Progenitor cell of endocrine pancreas (in vitro differentiated cells): Measurements from ENCODE around the gene EPHA5. TPM values are rescaled to one million over a fixed set of nuclear protein-coding genes. Genes with fewer than 3 reads are reported as not detected.

Experiments used
- DNase-seq: peaks from one replicate; pipeline ENCODE4 v3.0.0; 2021; ENCODE audit warnings: low spot score; ENCODE audit not compliant: unreplicated experiment
- H3K27ac Mint-ChIP-seq: 2 replicates; pipeline ENCODE4 v1.8.0; 2021; ENCODE audit warnings: mild to moderate bottlenecking, moderate library complexity, mixed read lengths
- H3K27me3 Mint-ChIP-seq: 2 replicates; pipeline ENCODE4 v1.8.0; 2021; ENCODE audit warnings: mixed read lengths
- H3K36me3 Mint-ChIP-seq: 2 replicates; pipeline ENCODE4 v1.8.0; 2022; ENCODE audit warnings: mixed read lengths; ENCODE audit not compliant: insufficient read depth
- H3K4me1 Mint-ChIP-seq: 2 replicates; pipeline ENCODE4 v1.8.0; 2021; ENCODE audit warnings: low read depth, mixed read lengths
- H3K4me3 Mint-ChIP-seq: 2 replicates; pipeline ENCODE4 v1.8.0; 2021; ENCODE audit warnings: low read depth, mild to moderate bottlenecking, moderate library complexity, mixed read lengths
- H3K9me3 Mint-ChIP-seq: 2 replicates; pipeline ENCODE4 v1.8.0; 2021; ENCODE audit warnings: low read depth, mixed read lengths
- CTCF ChIP-seq: fragments of 200-600 bp; sonication (generic); IDR thresholded peaks from one replicate; pipeline ENCODE4 v1.5.0; 2021; ENCODE audit warnings: antibody characterized with exemption, mild to moderate bottlenecking; ENCODE audit not compliant: unreplicated experiment
- total RNA-seq: library from RNA; stranded (reverse); gene quantifications from 2 replicates; pipeline ENCODE4 v1.2.1, GENCODE V29; 2021

The EPHA5 gene
- total RNA-seq, 1 donor from 2014 or later, result not detected

- Mint-ChIP-seq H3K9me3 (peaks cover 9% of the 10 kb centered on the region), H3K4me3 (no peak overlapping the region), H3K36me3 (no peaks in the 10 kb centered on the region), H3K27ac (no peak overlapping the region), H3K4me1 (no peaks in the 10 kb centered on the region), H3K27me3 (no peaks in the 10 kb centered on the region)
- no peak for TF ChIP-seq CTCF
- DNase-seq, result no peak
Observed at GRCh38 chr4:65515646-65516045, 154.6 kb downstream of the EPHA5 start.

- Mint-ChIP-seq H3K36me3 (no peaks in the 10 kb centered on the region), H3K9me3 (no peaks in the 10 kb centered on the region), H3K27ac (no peak overlapping the region), H3K4me3 (no peak overlapping the region), H3K27me3 (no peaks in the 10 kb centered on the region), H3K4me1 (no peaks in the 10 kb centered on the region)
- no peak for TF ChIP-seq CTCF
- DNase-seq, result no peak
Observed at GRCh38 chr4:65510976-65511375, 159.3 kb downstream of the EPHA5 start.

GRCh38 chr4:65508168-65508567 lies 162.1 kb downstream of the EPHA5 start:
- Mint-ChIP-seq H3K4me3 (no peak overlapping the region), H3K27ac (no peak overlapping the region), H3K27me3 (no peaks in the 10 kb centered on the region), H3K4me1 (no peaks in the 10 kb centered on the region), H3K36me3 (no peaks in the 10 kb centered on the region), H3K9me3 (no peaks in the 10 kb centered on the region)
- DNase-seq, result no peak
- no peak for TF ChIP-seq CTCF

- TF ChIP-seq CTCF, result no peak
- no peaks in the 10 kb centered on the region for H3K36me3 Mint-ChIP-seq
- H3K4me3 Mint-ChIP-seq, result no peak overlapping the region
- no peak for DNase-seq
- no peaks in the 10 kb centered on the region for H3K4me1 Mint-ChIP-seq
- H3K9me3 Mint-ChIP-seq, result peaks cover 3% of the 10 kb centered on the region
- H3K27ac Mint-ChIP-seq, result no peak overlapping the region
- H3K27me3 Mint-ChIP-seq, result no peaks in the 10 kb centered on the region
Observed at GRCh38 chr4:65502131-65502701, 168.1 kb downstream of the EPHA5 start.

- no peak for DNase-seq
- H3K4me3 Mint-ChIP-seq, result no peak overlapping the region
- H3K9me3 Mint-ChIP-seq, result peaks cover 3% of the 10 kb centered on the region
- no peaks in the 10 kb centered on the region for H3K36me3 Mint-ChIP-seq
- no peaks in the 10 kb centered on the region for H3K27me3 Mint-ChIP-seq
- no peaks in the 10 kb centered on the region for H3K4me1 Mint-ChIP-seq
- no peak for TF ChIP-seq CTCF
- H3K27ac Mint-ChIP-seq, result no peak overlapping the region
Observed at GRCh38 chr4:65498606-65499005, 171.7 kb downstream of the EPHA5 start.
